Choroid plexus epithelial cell (primary cell): ENCODE data around the gene WDR54.

Source experiments
- DNase-seq: peaks from one replicate; pipeline ENCODE4 v3.0.0-alpha.2; 2010; ENCODE audit warnings: low read depth
- H3K4me3 ChIP-seq: 2 replicates; pipeline ENCODE4 v1.5.1; 2011; ENCODE audit warnings: low read depth, mild to moderate bottlenecking, control low read depth, low read length, moderate library complexity
- TF ChIP-seq, protein P1 (sequence below): conservative IDR thresholded peaks from 2 replicates; pipeline ENCODE4 v1.5.1; 2011; ENCODE audit warnings: low read depth, mild to moderate bottlenecking, control low read depth, inconsistent platforms, low read length, moderate library complexity

The WDR54 gene

DNA sequence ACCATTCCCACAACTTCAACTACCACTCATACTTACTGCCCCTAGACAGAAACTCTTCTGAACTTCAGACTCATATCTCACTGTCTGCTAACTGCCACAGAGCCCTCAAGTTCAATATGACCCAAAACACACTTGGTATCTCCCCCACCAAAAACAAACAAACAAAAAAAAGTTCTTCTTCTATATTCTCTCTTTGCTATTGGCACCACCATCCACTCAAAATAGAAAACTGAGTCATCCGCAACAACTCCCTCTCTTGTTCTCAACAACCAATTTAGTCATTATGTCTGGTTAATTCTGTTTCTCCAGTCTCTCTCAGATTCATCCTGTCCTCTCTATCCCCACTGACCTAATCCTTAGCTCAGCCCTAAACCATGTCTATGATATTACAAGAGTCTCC is 34.2 kb upstream of the WDR54 start:
- no peak for DNase-seq
- H3K4me3 ChIP-seq: no peak overlapping the region
- TF ChIP-seq, protein P1, sequence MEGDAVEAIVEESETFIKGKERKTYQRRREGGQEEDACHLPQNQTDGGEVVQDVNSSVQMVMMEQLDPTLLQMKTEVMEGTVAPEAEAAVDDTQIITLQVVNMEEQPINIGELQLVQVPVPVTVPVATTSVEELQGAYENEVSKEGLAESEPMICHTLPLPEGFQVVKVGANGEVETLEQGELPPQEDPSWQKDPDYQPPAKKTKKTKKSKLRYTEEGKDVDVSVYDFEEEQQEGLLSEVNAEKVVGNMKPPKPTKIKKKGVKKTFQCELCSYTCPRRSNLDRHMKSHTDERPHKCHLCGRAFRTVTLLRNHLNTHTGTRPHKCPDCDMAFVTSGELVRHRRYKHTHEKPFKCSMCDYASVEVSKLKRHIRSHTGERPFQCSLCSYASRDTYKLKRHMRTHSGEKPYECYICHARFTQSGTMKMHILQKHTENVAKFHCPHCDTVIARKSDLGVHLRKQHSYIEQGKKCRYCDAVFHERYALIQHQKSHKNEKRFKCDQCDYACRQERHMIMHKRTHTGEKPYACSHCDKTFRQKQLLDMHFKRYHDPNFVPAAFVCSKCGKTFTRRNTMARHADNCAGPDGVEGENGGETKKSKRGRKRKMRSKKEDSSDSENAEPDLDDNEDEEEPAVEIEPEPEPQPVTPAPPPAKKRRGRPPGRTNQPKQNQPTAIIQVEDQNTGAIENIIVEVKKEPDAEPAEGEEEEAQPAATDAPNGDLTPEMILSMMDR: no peak

DNA sequence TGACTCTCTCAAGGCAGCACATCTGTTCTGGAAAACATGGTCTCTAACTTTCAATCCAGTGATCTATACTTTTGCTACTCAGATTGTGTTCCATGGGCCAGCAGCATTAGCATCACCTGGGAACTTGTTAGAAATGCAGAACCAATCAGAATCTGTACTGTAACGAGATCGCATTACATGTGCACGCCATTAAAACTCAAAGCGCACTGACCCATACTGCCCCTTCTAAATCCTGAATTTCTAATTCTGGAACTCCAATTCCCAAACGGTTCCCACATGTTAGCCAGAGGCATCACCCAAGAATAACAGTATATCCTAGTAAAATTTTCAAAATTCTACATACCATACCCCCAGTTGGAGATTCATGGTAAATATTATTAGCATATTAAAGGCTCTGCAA is 30.9 kb upstream of the WDR54 start:
- DNase-seq: no peak
- peak overlapping the region; percentile 81 for H3K4me3 ChIP-seq
- TF ChIP-seq, protein P1: no peak

GRCh38 chr2:74391209-74391579 is 30.3 kb upstream of the WDR54 start:
- no peak for DNase-seq
- TF ChIP-seq, protein P1: no peak
- peak overlapping the region; percentile 81 for H3K4me3 ChIP-seq

- TF ChIP-seq, protein P1: peak; percentile 96
- peak; percentile 92 for DNase-seq
Observed at GRCh38 chr2:74391580-74392448, 29.7 kb upstream of the WDR54 start.

DNA sequence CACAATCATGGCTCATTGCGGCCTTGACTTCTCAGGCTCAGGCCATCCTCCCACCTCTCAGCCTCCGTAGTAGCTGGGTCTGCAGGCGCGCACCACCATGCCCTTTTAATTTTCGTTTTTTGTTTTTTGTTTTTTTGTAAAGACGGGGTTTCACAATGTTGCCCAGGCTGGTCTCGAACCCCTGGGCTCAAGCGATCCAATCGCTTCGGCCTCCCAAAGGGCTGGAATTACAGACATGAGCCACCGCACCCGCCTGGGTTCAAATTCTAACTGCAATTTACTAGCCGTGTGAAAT is 29.1 kb upstream of the WDR54 start:
- no peak for DNase-seq
- no peak overlapping the region for H3K4me3 ChIP-seq
- TF ChIP-seq, protein P1: no peak

More at GRCh38 chr2:74391580-74392448, 29.7 kb upstream of the WDR54 start:
- peak overlapping the region; percentile 81 for H3K4me3 ChIP-seq

GRCh38 chr2:74393525-74393924 is 28.0 kb upstream of the WDR54 start:
- TF ChIP-seq, protein P1: no peak
- no peak for DNase-seq
- H3K4me3 ChIP-seq: no peak overlapping the region

- DNase-seq: no peak
Observed at GRCh38 chr2:74396149-74396548, 25.4 kb upstream of the WDR54 start.

More at GRCh38 chr2:74396149-74396548, 25.4 kb upstream of the WDR54 start:
- TF ChIP-seq, protein P1: no peak
- no peak overlapping the region for H3K4me3 ChIP-seq
